CD8-positive, alpha-beta memory T cell (primary cell): Measurements from ENCODE around the gene ANKRD12. TPM values are rescaled to one million over a fixed set of nuclear protein-coding genes. Genes with fewer than 3 reads are reported as not detected.

Source experiments
- CTCF ChIA-PET: fragments of 350-600 bp; sonication (Branson Sonifier 250); formaldehyde crosslinking; loops from one replicate; lab custom pipeline; 2021; ENCODE audit warnings: antibody characterized with exemption; lab: Charles Lee
- POLR2A ChIA-PET: fragments of 350-600 bp; sonication (Branson Sonifier 250); formaldehyde crosslinking; loops from one replicate; lab custom pipeline; 2021; ENCODE audit warnings: antibody characterized with exemption; lab: Charles Lee
- DNase-seq, 5 donors: peaks; one replicate each; pipeline versions ENCODE4 v3.0.0 to v3.0.0-alpha.2; 2020 to 2022; ENCODE audit warnings: mixed read lengths in 1 of 5
- H3K27ac ChIP-seq: one replicate; pipeline ENCODE4 v1.7.0; 2013; ENCODE audit warnings: low read depth, mild to moderate bottlenecking, low read length, moderate library complexity
- H3K27me3 ChIP-seq: 2 replicates; pipeline ENCODE4 v1.7.0; 2013; ENCODE audit warnings: low read length, mild to moderate bottlenecking; ENCODE audit not compliant: insufficient read depth, poor library complexity, severe bottlenecking
- H3K36me3 ChIP-seq: 2 replicates; pipeline ENCODE4 v1.7.0; 2013; ENCODE audit warnings: mild to moderate bottlenecking, low read length, moderate library complexity; ENCODE audit not compliant: insufficient read depth
- H3K4me1 ChIP-seq: 2 replicates; pipeline ENCODE4 v1.7.0; 2013; ENCODE audit warnings: mild to moderate bottlenecking, low read length, moderate library complexity; ENCODE audit not compliant: insufficient read depth
- H3K4me3 ChIP-seq: 2 replicates; pipeline ENCODE4 v1.7.0; 2013; ENCODE audit warnings: mild to moderate bottlenecking, low read length
- H3K9me3 ChIP-seq: 2 replicates; pipeline ENCODE4 v1.7.0; 2013; ENCODE audit warnings: mild to moderate bottlenecking, low read length
- H3K27ac Mint-ChIP-seq, 8 donors: one replicate each; pipeline ENCODE4 v1.8.0; 2020 to 2021; ENCODE audit warnings: mixed read lengths in 8 of 8, mild to moderate bottlenecking in 6 of 8, inconsistent platforms in 3 of 8, moderate library complexity in 3 of 8
- H3K27me3 Mint-ChIP-seq, 2 donors: one replicate each; pipeline ENCODE4 v1.8.0; 2020 to 2021; ENCODE audit warnings: mixed read lengths in 2 of 2, mild to moderate bottlenecking in 1 of 2, moderate library complexity in 1 of 2
- H3K36me3 Mint-ChIP-seq, 3 donors: one replicate each; pipeline ENCODE4 v1.8.0; 2020 to 2021; ENCODE audit warnings: mixed read lengths in 3 of 3, inconsistent platforms in 1 of 3, mild to moderate bottlenecking in 1 of 3
- H3K4me1 Mint-ChIP-seq, 3 donors: one replicate each; pipeline ENCODE4 v1.8.0; 2020 to 2021; ENCODE audit warnings: mixed read lengths in 3 of 3, inconsistent platforms in 1 of 3, mild to moderate bottlenecking in 1 of 3
- H3K4me3 Mint-ChIP-seq, 7 donors: one replicate each; pipeline ENCODE4 v1.8.0; 2020 to 2021; ENCODE audit warnings: mixed read lengths in 7 of 7, mild to moderate bottlenecking in 6 of 7, moderate library complexity in 4 of 7, inconsistent platforms in 2 of 7
- H3K9me3 Mint-ChIP-seq, 5 donors: one replicate each; pipeline ENCODE4 v1.8.0; 2020 to 2022; ENCODE audit warnings: mixed read lengths in 5 of 5, mild to moderate bottlenecking in 3 of 5, moderate library complexity in 2 of 5, inconsistent platforms in 1 of 5
- polyA plus RNA-seq: library from polyadenylated mRNA; unstranded; fragments of 300-500 nt; fragmentation: Illumina TruSeq; gene quantifications from one replicate; pipeline ENCODE4 v1.2.3, GENCODE V29; 2021
- total RNA-seq, 2 experiments: library from RNA; stranded (reverse); gene quantifications; one replicate each; pipeline ENCODE4 v1.2.3, GENCODE V29; 2021

ANKRD12 gene
- total and polyA plus RNA-seq, 3 experiments from 2014 or later: 66.6 to 109 (median 67.6) TPM

DNA sequence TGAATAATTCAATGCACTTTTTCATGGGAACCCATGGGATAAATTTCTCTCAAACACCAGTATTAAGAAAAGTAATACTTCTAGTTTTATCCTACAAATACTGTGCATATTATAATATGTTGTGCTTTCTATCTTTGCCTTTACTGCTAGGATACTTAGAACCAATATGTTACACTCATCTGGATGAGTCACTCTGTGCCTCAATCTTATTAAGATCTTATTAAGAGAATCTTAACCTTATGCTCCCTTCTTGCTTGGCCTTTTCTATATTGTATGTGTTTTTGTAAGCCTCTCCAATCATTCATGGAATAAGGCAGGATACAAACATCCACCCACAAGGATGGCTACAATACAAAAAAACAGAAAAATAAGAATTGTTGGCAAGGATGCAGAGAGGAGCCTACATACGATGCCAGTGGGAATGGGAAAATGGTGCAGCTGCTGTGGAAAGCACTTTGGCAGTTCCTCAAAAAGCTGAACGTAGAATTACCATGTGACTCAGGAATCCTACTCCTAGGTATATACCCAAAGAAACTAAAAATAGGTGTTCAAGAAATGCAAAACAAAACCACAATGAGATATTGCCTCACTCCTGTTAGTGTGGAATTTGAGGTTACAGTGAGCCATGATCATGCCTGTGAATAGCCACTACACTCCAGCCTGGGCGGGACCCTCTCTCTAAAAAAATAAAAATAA, 187.3 kb downstream of the ANKRD12 start:
- Histone ChIP-seq H3K4me3 (no peak overlapping the region), H3K27ac (no peak overlapping the region), H3K27me3 (no peaks in the 10 kb centered on the region), H3K4me1 (no peaks in the 10 kb centered on the region), H3K36me3 (no peaks in the 10 kb centered on the region), H3K9me3 (no peaks in the 10 kb centered on the region)
- POLR2A ChIA-PET: no interaction called here
- CTCF ChIA-PET: no interaction called here
- no peak overlapping the region for H3K4me3 Mint-ChIP-seq
- H3K4me1 Mint-ChIP-seq: no peaks in the 10 kb centered on the region
- peaks cover 3 to 9% (median 6%) of the 10 kb centered on the region in 5 donors for H3K9me3 Mint-ChIP-seq
- no peak overlapping the region for H3K27ac Mint-ChIP-seq
- DNase-seq: no peak
- peaks cover 16 to 22% of the 10 kb centered on the region in 2 donors for H3K27me3 Mint-ChIP-seq
- peaks cover 2 to 22% (median 2%) of the 10 kb centered on the region in 3 donors for H3K36me3 Mint-ChIP-seq

GRCh38 chr18:9325716-9326115, 189.1 kb downstream of the ANKRD12 start:
- POLR2A ChIA-PET: no interaction called here
- H3K9me3 ChIP-seq: no peaks in the 10 kb centered on the region

GRCh38 chr18:9328776-9329175, 192.2 kb downstream of the ANKRD12 start:
- H3K4me3 ChIP-seq: no peak overlapping the region
- no peaks in the 10 kb centered on the region for H3K9me3 ChIP-seq
- Mint-ChIP-seq H3K27me3 (peaks cover 0 to 3% of the 10 kb centered on the region in 2 donors), H3K4me3 (no peak overlapping the region), H3K4me1 (peaks cover 1 to 2% (median 1%) of the 10 kb centered on the region in 3 donors), H3K9me3 (peaks cover 0 to 4% (median 0%) of the 10 kb centered on the region in 5 donors), H3K36me3 (no peaks in the 10 kb centered on the region), H3K27ac (no peak overlapping the region)
- DNase-seq: no peak
- ChIA-PET POLR2A (no interaction called here), CTCF (no interaction called here)
- H3K27ac ChIP-seq: no peak overlapping the region
- no peaks in the 10 kb centered on the region for H3K4me1 ChIP-seq
- no peaks in the 10 kb centered on the region for H3K36me3 ChIP-seq
- no peaks in the 10 kb centered on the region for H3K27me3 ChIP-seq

More at GRCh38 chr18:9325716-9326115, 189.1 kb downstream of the ANKRD12 start:
- Histone ChIP-seq H3K27ac (no peak overlapping the region), H3K4me1 (no peaks in the 10 kb centered on the region), H3K36me3 (no peaks in the 10 kb centered on the region), H3K4me3 (no peak overlapping the region), H3K27me3 (no peaks in the 10 kb centered on the region)
- Mint-ChIP-seq H3K9me3 (peaks cover 0 to 4% (median 2%) of the 10 kb centered on the region in 5 donors), H3K4me3 (no peak overlapping the region), H3K27ac (no peak overlapping the region), H3K36me3 (peaks cover 0 to 12% (median 2%) of the 10 kb centered on the region in 3 donors), H3K27me3 (peaks cover 11 to 16% of the 10 kb centered on the region in 2 donors), H3K4me1 (no peaks in the 10 kb centered on the region)
- CTCF ChIA-PET: no interaction called here
- DNase-seq: no peak

DNA sequence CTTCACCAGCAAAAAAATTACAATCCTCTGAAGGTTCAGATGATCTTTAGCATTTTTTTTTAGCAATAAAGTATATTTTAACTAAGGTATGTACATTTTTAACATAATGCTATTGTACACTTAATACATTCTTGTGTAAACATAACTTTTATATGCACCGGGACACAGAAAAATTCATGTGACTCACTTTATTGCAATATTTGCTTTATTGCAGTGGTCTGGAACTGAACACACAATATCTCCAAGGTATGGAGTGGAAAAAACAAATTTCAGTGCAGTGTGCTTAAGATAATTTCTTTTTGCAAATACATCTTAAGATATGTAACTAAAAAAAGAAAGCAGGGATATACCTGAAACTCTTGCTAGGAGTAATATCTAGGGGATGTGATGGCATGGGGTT, 192.9 kb downstream of the ANKRD12 start:
- H3K27ac Mint-ChIP-seq: no peak overlapping the region
- H3K4me3 Mint-ChIP-seq: no peak overlapping the region
- H3K27me3 Mint-ChIP-seq: peaks cover 0 to 3% of the 10 kb centered on the region in 2 donors
- H3K36me3 ChIP-seq: no peaks in the 10 kb centered on the region
- H3K36me3 Mint-ChIP-seq: peaks cover 0 to 3% (median 0%) of the 10 kb centered on the region in 3 donors
- DNase-seq: no peak
- no peak overlapping the region for H3K4me3 ChIP-seq
- H3K27me3 ChIP-seq: no peaks in the 10 kb centered on the region
- no peaks in the 10 kb centered on the region for H3K4me1 ChIP-seq
- H3K9me3 ChIP-seq: no peaks in the 10 kb centered on the region
- H3K27ac ChIP-seq: no peak overlapping the region
- POLR2A ChIA-PET: no interaction called here
- peaks cover 5 to 6% (median 5%) of the 10 kb centered on the region in 3 donors for H3K4me1 Mint-ChIP-seq
- H3K9me3 Mint-ChIP-seq: peaks cover 0 to 4% (median 0%) of the 10 kb centered on the region in 5 donors
- CTCF ChIA-PET: no interaction called here

- no peaks in the 10 kb centered on the region for H3K27me3 ChIP-seq
- ChIA-PET POLR2A (no interaction called here), CTCF (no interaction called here)
- peaks cover 0 to 3% (median 0%) of the 10 kb centered on the region in 3 donors for H3K36me3 Mint-ChIP-seq
- peaks cover 8 to 9% (median 9%) of the 10 kb centered on the region in 3 donors for H3K4me1 Mint-ChIP-seq
- no peak for DNase-seq
- H3K4me3 Mint-ChIP-seq: peak overlapping the region in 1 of 7 donors; percentile 10
- no peak overlapping the region for H3K4me3 ChIP-seq
- no peaks in the 10 kb centered on the region for H3K36me3 ChIP-seq
- no peaks in the 10 kb centered on the region for H3K9me3 ChIP-seq
- no peak overlapping the region for H3K27ac ChIP-seq
- H3K27me3 Mint-ChIP-seq: peaks cover 0 to 3% of the 10 kb centered on the region in 2 donors
- peaks cover 0 to 4% (median 0%) of the 10 kb centered on the region in 5 donors for H3K9me3 Mint-ChIP-seq
- peaks cover 3% of the 10 kb centered on the region for H3K4me1 ChIP-seq
- H3K27ac Mint-ChIP-seq: peak overlapping the region in 1 of 8 donors; percentile 5
These were observed 193.8 kb downstream of the ANKRD12 start for GRCh38 chr18:9330419-9330818.

GRCh38 chr18:9333441-9334328, 197.1 kb downstream of the ANKRD12 start:
- H3K9me3 Mint-ChIP-seq: peaks cover 0 to under 1% (median 0%) of the 10 kb centered on the region in 5 donors
- Histone ChIP-seq H3K4me3 (peak overlapping the region; percentile 92), H3K4me1 (peaks cover 6% of the 10 kb centered on the region), H3K36me3 (no peaks in the 10 kb centered on the region), H3K9me3 (no peaks in the 10 kb centered on the region), H3K27me3 (no peaks in the 10 kb centered on the region), H3K27ac (peak overlapping the region; percentile 79)
- peak overlapping the region; percentile 55 to 95 (median 86) for H3K27ac Mint-ChIP-seq
- no peaks in the 10 kb centered on the region for H3K27me3 Mint-ChIP-seq
- CTCF ChIA-PET: interaction anchor here (0.8 to 1.7 kb wide), 6 partner anchors 12 to 260 kb away, joined by 3 to 7 read pairs (median 3); no protein-coding TSS in a partner anchor
- DNase-seq: peak in 2 of 5 donors; percentile 2 to 23
- H3K4me1 Mint-ChIP-seq: peaks cover 19 to 34% (median 31%) of the 10 kb centered on the region in 3 donors
- peaks cover 0 to 13% (median 8%) of the 10 kb centered on the region in 3 donors for H3K36me3 Mint-ChIP-seq
- POLR2A ChIA-PET: interaction anchor here (0.6 to 2.3 kb wide), 6 partner anchors 71 to 232 kb away, joined by 3 to 19 read pairs (median 3); partner anchors contain the start of genes ANKRD12 and NDUFV2
- H3K4me3 Mint-ChIP-seq: peak overlapping the region; percentile 82 to 94 (median 91)

DNA sequence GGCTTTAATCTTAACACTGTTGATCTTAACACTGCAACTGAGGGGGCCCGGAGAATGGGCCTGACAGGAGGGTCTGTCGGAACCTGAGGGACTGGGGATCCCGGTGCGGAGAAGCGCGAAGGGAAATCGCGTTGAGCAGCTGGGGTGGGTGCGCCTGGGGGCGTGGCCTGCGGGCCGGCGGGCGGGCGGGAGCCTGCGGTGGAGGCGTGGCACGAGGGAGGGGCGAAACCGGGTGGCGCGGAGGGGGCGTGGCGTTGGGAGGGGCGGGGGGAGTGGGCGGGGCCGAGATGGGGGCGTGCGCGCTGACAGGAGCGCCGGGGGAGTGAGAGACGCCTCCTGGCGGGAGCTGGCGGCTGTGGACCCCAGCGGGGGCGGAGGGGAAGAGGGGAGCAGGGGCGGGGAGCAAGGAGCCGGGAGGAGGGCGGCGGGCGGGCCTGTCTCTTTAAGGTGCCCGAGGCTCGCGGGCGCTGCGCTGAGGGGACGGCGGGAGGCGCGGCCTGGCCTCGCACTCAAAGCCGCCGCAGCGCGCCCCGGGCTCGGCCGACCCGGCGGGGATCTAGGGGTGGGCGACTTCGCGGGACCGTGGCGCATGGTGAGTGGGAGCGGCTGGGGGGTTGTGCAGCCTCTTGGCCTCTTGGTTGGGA, 197.9 kb downstream of the ANKRD12 start, which contains the start of gene TWSG1:
TSS of gene TWSG1 (plus strand) at position 445 of the 644 bp plus-strand sequence. CDS start 2,457 bp downstream, outside the sequence.
- peak within 1 kb of the TSS; percentile 92 for H3K4me3 ChIP-seq
- Mint-ChIP-seq H3K27me3 (no peaks in the 10 kb centered on the region), H3K27ac (peak within 1 kb of the TSS; percentile 55 to 95 (median 86)), H3K4me3 (peak within 1 kb of the TSS; percentile 82 to 94 (median 91)), H3K4me1 (peaks cover 19 to 34% (median 31%) of the 10 kb centered on the region in 3 donors), H3K9me3 (no peaks in the 10 kb centered on the region), H3K36me3 (peaks cover 0 to 13% (median 9%) of the 10 kb centered on the region in 3 donors)
- H3K27ac ChIP-seq: peak within 1 kb of the TSS; percentile 79
- ChIA-PET POLR2A (interaction anchor here (0.6 to 2.3 kb wide), 6 partner anchors 72 to 232 kb away, joined by 3 to 19 read pairs (median 3); partner anchors contain the start of genes ANKRD12 and NDUFV2), CTCF (interaction anchor here (0.8 to 1.7 kb wide), 7 partner anchors 12 to 261 kb away, joined by 3 to 7 read pairs (median 3); no protein-coding TSS in a partner anchor)
- peaks cover 6% of the 10 kb centered on the region for H3K4me1 ChIP-seq
- peak; percentile 92 to 96 (median 94) for DNase-seq
- H3K27me3 ChIP-seq: no peaks in the 10 kb centered on the region
- no peaks in the 10 kb centered on the region for H3K36me3 ChIP-seq
- no peaks in the 10 kb centered on the region for H3K9me3 ChIP-seq
